Gastroesophageal sphincter (tissue), 3 donors: ENCODE measurements around the gene HDDC3.

Experiments used
- POLR2A ChIP-seq, 2 donors: fragments of 450-650 bp; IDR thresholded peaks; one replicate each; pipeline ENCODE4 v1.6.1; 2017; ENCODE audit warnings: antibody characterized with exemption in 2 of 2, mild to moderate bottlenecking in 2 of 2, moderate library complexity in 1 of 2
- TF ChIP-seq, protein P1 (sequence below), 4 experiments: fragments of 200-600 bp in 2 of 4; fragments of 450-650 bp in 2 of 4; sonication (generic) in 1 of 4; IDR thresholded peaks; one replicate each; pipeline ENCODE4 v1.5.1; 2017 to 2019; ENCODE audit warnings: antibody characterized with exemption in 4 of 4, mild to moderate bottlenecking in 2 of 4, moderate library complexity in 2 of 4

DNA sequence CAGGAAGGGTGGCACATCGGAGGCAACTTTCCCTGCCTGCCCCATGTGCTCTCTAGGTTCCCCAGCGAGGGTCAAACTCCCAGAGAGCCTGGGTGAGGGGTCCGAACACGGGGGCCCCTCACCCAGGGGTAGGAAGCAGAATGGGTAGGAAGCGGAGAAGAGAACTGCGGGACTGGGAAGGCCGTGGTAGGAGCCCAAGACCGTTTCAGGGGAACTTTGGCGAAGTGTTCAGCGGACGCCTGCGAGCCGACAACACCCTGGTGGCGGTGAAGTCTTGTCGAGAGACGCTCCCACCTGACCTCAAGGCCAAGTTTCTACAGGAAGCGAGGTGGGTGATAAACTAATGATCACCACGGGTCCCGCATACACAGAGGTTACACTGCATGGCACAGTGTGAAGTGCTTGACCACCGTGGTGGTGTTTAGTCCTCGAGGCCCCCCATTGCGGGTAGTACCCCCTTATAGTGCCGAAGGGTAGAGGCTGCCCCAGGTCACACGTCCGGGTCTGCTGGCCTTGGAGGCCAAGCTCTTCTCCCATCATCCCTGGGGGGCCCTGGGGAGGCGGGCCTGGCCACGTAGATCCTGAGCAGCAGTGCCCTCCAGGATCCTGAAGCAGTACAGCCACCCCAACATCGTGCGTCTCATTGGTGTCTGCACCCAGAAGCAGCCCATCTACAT is 39.7 kb downstream of the HDDC3 start:
- TF ChIP-seq, protein P1, sequence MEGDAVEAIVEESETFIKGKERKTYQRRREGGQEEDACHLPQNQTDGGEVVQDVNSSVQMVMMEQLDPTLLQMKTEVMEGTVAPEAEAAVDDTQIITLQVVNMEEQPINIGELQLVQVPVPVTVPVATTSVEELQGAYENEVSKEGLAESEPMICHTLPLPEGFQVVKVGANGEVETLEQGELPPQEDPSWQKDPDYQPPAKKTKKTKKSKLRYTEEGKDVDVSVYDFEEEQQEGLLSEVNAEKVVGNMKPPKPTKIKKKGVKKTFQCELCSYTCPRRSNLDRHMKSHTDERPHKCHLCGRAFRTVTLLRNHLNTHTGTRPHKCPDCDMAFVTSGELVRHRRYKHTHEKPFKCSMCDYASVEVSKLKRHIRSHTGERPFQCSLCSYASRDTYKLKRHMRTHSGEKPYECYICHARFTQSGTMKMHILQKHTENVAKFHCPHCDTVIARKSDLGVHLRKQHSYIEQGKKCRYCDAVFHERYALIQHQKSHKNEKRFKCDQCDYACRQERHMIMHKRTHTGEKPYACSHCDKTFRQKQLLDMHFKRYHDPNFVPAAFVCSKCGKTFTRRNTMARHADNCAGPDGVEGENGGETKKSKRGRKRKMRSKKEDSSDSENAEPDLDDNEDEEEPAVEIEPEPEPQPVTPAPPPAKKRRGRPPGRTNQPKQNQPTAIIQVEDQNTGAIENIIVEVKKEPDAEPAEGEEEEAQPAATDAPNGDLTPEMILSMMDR (IDR thresholded peaks at IDR 0.05) = no peak
- TF ChIP-seq POLR2A (IDR thresholded peaks at IDR 0.05) = no peak
